K562 (cell line): ENCODE results near the gene TMOD2. TPM values are rescaled to one million over a fixed set of nuclear protein-coding genes. Genes with fewer than 3 reads are reported as not detected.

Source experiments
- CGGBP1 ChIP-seq: fragments of 250-450 bp; sonication (Bioruptor Pico); IDR thresholded peaks from 2 replicates; pipeline ENCODE4 v1.9.0; 2021; ENCODE audit warnings: mild to moderate bottlenecking
- ESRRB ChIP-seq: fragments of 250-450 bp; sonication (Bioruptor Pico); IDR thresholded peaks from 2 replicates; pipeline ENCODE4 v1.5.0; 2020; ENCODE audit warnings: mild to moderate bottlenecking, moderate library complexity, borderline replicate concordance
- HDAC2 ChIP-seq: fragments of 450-650 bp; IDR thresholded peaks from 2 replicates; pipeline ENCODE4 v1.6.1; 2016; ENCODE audit warnings: mild to moderate bottlenecking
- HMG20B ChIP-seq: fragments of 250-450 bp; sonication (Bioruptor Pico); IDR thresholded peaks from 2 replicates; pipeline ENCODE4 v1.5.0; 2021; ENCODE audit warnings: mild to moderate bottlenecking
- HMGN3 ChIP-seq: IDR thresholded peaks from 2 replicates; pipeline ENCODE4 v1.6.1; 2011; ENCODE audit warnings: borderline replicate concordance, low read depth, mild to moderate bottlenecking, mixed read lengths, low read length; ENCODE audit not compliant: insufficient read length; ENCODE audit errors: extremely low read depth
- MEF2D ChIP-seq: conservative IDR thresholded peaks from 2 replicates; pipeline ENCODE4 v1.6.1; 2016; ENCODE audit warnings: low read depth, missing genetic modification characterization, missing compliant biosample characterization
- NFE2L1 ChIP-seq: fragments of 450-650 bp; IDR thresholded peaks from 2 replicates; pipeline ENCODE4 v1.6.1; 2016; ENCODE audit warnings: missing genetic modification characterization, low read depth, mild to moderate bottlenecking, missing compliant biosample characterization, moderate library complexity, borderline replicate concordance
- NFYB ChIP-seq: IDR thresholded peaks from 2 replicates; pipeline ENCODE4 v1.6.1; 2011; ENCODE audit warnings: mild to moderate bottlenecking, moderate library complexity; ENCODE audit not compliant: insufficient read length; ENCODE audit errors: extremely low read depth
- POLR2H ChIP-seq: IDR thresholded peaks from 2 replicates; pipeline ENCODE4 v1.6.1; 2016; ENCODE audit warnings: missing genetic modification characterization, low read depth, mild to moderate bottlenecking, control low read depth, missing compliant biosample characterization, moderate library complexity
- TRIM28 ChIP-seq: fragments of 450-650 bp; IDR thresholded peaks from 2 replicates; pipeline ENCODE4 v1.6.1; 2017
- ZC3H4 ChIP-seq: sonication (generic); formaldehyde crosslinking; IDR thresholded peaks from 2 replicates; pipeline ENCODE4 v1.9.0; 2021; ENCODE audit warnings: missing genetic modification reagents, borderline replicate concordance
- ZNF764 ChIP-seq: fragments of 250-450 bp; sonication (Bioruptor Pico); IDR thresholded peaks from 2 replicates; pipeline ENCODE4 v1.4.0; 2020; ENCODE audit warnings: low read depth, mild to moderate bottlenecking, moderate library complexity
- ZNF77 ChIP-seq: fragments of 250-450 bp; sonication (Bioruptor Pico); IDR thresholded peaks from 2 replicates; pipeline ENCODE4 v1.5.0; 2020
- polyA plus RNA-seq, 8 experiments: library from polyadenylated mRNA; depleted of rRNA in 4 of 8; stranded (reverse) in 5 of 8; unstranded in 3 of 8; fragments of >200 nt; fragmentation: Nextera tagmentation in 2 of 8; fragmentation: Illumina TruSeq in 1 of 8; extraction: Ambion mirVana in 2 of 8; extraction: Trizol in 1 of 8; gene quantifications; 2 replicates each; pipeline versions ENCODE4 v1.2.1 to v1.2.3, GENCODE V29; 2011 to 2014; ENCODE audit warnings: inconsistent platforms in 1 of 8, missing spikeins in 1 of 8
- total RNA-seq, 7 experiments: library from RNA; depleted of rRNA in 6 of 7; stranded (reverse); fragments of >200 nt in 6 of 7; fragmentation: Illumina TruSeq in 2 of 7; extraction: Trizol in 2 of 7; gene quantifications; 2 replicates each; pipeline versions ENCODE4 v1.2.1 to v1.2.3, GENCODE V29; 2011 to 2021; ENCODE audit warnings: low replicate concordance in 1 of 7
- TF ChIP-seq, protein P1 (sequence below): fragments of 450-650 bp; IDR thresholded peaks from 2 replicates; pipeline ENCODE4 v1.6.1; 2016; ENCODE audit warnings: low read depth
- TF ChIP-seq, protein P2 (sequence below): IDR thresholded peaks from 2 replicates; pipeline ENCODE4 v1.6.1; 2016; ENCODE audit warnings: missing genetic modification characterization, missing compliant biosample characterization
- TF ChIP-seq, protein P3 (sequence below): fragments of 250-450 bp; sonication (Bioruptor Pico); IDR thresholded peaks from 2 replicates; pipeline ENCODE4 v1.4.0; 2020; ENCODE audit warnings: mild to moderate bottlenecking, moderate library complexity

TMOD2 gene
- total and polyA plus RNA-seq, 9 of the 15 experiments (the other 6 are each of a cell fraction or from before 2014, with no cell fraction given): 0.49 to 3.8 (median 3.0) TPM

- TF ChIP-seq, protein P1, sequence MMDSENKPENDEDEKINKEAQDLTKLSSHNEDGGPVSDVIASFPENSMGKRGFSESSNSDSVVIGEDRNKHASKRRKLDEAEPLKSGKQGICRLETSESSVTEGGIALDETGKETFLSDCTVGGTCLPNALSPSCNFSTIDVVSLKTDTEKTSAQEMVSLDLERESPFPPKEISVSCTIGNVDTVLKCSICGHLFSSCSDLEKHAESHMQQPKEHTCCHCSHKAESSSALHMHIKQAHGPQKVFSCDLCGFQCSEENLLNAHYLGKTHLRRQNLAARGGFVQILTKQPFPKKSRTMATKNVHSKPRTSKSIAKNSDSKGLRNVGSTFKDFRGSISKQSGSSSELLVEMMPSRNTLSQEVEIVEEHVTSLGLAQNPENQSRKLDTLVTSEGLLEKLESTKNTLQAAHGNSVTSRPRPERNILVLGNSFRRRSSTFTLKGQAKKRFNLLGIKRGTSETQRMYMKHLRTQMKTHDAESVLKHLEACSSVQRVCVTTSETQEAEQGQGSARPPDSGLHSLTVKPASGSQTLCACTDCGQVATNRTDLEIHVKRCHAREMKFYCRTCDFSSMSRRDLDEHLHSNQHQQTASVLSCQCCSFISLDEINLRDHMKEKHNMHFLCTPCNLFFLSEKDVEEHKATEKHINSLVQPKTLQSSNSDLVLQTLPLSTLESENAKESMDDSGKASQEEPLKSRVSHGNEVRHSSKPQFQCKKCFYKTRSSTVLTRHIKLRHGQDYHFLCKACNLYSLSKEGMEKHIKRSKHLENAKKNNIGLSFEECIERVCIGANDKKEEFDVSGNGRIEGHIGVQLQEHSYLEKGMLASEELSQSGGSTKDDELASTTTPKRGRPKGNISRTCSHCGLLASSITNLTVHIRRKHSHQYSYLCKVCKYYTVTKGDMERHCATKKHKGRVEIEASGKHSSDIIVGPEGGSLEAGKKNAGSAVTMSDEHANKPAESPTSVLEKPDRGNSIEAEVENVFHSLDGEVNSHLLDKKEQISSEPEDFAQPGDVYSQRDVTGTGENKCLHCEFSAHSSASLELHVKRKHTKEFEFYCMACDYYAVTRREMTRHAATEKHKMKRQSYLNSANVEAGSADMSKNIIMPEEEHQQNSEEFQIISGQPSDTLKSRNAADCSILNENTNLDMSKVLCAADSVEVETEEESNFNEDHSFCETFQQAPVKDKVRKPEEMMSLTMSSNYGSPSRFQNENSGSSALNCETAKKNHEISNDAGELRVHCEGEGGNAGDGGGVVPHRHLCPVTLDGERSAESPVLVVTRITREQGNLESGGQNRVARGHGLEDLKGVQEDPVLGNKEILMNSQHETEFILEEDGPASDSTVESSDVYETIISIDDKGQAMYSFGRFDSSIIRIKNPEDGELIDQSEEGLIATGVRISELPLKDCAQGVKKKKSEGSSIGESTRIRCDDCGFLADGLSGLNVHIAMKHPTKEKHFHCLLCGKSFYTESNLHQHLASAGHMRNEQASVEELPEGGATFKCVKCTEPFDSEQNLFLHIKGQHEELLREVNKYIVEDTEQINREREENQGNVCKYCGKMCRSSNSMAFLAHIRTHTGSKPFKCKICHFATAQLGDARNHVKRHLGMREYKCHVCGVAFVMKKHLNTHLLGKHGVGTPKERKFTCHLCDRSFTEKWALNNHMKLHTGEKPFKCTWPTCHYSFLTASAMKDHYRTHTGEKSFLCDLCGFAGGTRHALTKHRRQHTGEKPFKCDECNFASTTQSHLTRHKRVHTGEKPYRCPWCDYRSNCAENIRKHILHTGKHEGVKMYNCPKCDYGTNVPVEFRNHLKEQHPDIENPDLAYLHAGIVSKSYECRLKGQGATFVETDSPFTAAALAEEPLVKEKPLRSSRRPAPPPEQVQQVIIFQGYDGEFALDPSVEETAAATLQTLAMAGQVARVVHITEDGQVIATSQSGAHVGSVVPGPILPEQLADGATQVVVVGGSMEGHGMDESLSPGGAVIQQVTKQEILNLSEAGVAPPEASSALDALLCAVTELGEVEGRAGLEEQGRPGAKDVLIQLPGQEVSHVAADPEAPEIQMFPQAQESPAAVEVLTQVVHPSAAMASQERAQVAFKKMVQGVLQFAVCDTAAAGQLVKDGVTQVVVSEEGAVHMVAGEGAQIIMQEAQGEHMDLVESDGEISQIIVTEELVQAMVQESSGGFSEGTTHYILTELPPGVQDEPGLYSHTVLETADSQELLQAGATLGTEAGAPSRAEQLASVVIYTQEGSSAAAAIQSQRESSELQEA: no peak
- no peak for TF ChIP-seq MEF2D (tag)
- TF ChIP-seq NFE2L1: no peak
- no peak for TF ChIP-seq ZNF764
- no peak for TF ChIP-seq POLR2H (tag)
- TF ChIP-seq, protein P2, sequence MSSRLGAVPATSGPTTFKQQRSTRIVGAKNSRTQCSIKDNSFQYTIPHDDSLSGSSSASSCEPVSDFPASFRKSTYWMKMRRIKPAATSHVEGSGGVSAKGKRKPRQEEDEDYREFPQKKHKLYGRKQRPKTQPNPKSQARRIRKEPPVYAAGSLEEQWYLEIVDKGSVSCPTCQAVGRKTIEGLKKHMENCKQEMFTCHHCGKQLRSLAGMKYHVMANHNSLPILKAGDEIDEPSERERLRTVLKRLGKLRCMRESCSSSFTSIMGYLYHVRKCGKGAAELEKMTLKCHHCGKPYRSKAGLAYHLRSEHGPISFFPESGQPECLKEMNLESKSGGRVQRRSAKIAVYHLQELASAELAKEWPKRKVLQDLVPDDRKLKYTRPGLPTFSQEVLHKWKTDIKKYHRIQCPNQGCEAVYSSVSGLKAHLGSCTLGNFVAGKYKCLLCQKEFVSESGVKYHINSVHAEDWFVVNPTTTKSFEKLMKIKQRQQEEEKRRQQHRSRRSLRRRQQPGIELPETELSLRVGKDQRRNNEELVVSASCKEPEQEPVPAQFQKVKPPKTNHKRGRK: no peak
- TF ChIP-seq HMG20B (CRISPR knock-in tag): no peak
- TF ChIP-seq NFYB: no peak
- no peak for TF ChIP-seq CGGBP1 (CRISPR knock-in tag)
- TF ChIP-seq HMGN3: no peak
- no peak for TF ChIP-seq ZNF77
- no peak for TF ChIP-seq ZC3H4
- no peak for TF ChIP-seq HDAC2
- TF ChIP-seq TRIM28: no peak
- TF ChIP-seq ESRRB (CRISPR knock-in tag): no peak
- TF ChIP-seq, protein P3, sequence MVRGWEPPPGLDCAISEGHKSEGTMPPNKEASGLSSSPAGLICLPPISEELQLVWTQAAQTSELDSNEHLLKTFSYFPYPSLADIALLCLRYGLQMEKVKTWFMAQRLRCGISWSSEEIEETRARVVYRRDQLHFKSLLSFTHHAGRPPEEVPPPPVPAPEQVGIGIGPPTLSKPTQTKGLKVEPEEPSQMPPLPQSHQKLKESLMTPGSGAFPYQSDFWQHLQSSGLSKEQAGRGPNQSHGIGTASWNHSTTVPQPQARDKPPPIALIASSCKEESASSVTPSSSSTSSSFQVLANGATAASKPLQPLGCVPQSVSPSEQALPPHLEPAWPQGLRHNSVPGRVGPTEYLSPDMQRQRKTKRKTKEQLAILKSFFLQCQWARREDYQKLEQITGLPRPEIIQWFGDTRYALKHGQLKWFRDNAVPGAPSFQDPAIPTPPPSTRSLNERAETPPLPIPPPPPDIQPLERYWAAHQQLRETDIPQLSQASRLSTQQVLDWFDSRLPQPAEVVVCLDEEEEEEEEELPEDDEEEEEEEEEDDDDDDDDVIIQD: no peak
These were observed 48.7 kb upstream of the TMOD2 start (continued) for GRCh38 chr15:51702710-51703109.
